ENCODE measurements around the gene CBARP.

Gene CBARP

DNA sequence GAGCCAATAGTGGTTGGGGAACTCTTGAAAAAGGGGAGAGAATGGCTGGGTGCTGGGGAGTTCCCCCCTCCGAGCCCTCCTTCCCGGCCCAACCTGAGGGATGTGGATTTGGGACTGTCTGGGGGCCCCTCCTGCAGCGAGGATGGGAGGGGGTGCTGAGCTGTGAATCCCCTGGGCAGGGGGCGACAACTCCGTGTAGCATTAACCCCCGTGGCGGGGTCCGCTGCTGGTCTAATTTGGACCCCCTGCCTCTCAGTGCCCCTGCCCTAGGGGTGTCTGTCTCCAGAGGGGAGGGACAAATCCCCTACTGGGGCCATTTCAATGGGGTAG lies 20.3 kb upstream of the CBARP start (continued):
- TF ChIP-seq, protein P1, sequence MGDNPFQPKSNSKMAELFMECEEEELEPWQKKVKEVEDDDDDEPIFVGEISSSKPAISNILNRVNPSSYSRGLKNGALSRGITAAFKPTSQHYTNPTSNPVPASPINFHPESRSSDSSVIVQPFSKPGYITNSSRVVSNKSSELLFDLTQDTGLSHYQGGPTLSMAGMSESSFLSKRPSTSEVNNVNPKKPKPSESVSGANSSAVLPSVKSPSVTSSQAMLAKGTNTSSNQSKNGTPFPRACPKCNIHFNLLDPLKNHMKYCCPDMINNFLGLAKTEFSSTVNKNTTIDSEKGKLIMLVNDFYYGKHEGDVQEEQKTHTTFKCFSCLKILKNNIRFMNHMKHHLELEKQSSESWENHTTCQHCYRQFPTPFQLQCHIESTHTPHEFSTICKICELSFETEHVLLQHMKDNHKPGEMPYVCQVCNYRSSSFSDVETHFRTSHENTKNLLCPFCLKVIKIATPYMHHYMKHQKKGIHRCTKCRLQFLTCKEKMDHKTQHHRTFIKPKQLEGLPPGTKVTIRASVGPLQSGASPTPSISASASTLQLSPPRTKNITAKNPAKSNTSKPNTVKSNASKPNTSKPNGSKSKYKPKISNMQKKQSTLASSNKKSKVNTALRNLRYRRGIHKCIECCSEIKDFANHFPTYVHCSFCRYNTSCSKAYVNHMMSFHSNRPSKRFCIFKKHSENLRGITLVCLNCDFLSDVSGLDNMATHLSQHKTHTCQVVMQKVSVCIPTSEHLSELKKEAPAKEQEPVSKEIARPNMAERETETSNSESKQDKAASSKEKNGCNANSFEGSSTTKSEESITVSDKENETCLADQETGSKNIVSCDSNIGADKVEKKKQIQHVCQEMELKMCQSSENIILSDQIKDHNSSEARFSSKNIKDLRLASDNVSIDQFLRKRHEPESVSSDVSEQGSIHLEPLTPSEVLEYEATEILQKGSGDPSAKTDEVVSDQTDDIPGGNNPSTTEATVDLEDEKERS (tag by site-specific recombination; IDR thresholded peaks at IDR 0.05) = no peak
- TF ChIP-seq, protein P2, sequence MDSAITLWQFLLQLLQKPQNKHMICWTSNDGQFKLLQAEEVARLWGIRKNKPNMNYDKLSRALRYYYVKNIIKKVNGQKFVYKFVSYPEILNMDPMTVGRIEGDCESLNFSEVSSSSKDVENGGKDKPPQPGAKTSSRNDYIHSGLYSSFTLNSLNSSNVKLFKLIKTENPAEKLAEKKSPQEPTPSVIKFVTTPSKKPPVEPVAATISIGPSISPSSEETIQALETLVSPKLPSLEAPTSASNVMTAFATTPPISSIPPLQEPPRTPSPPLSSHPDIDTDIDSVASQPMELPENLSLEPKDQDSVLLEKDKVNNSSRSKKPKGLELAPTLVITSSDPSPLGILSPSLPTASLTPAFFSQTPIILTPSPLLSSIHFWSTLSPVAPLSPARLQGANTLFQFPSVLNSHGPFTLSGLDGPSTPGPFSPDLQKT (IDR thresholded peaks at IDR 0.05; ENCODE audit: borderline replicate concordance, low read depth, low read length) = no peak
- TF ChIP-seq BCL11A (tag by site-specific recombination; IDR thresholded peaks at IDR 0.05; ENCODE audit: low read depth) (no peak), GFI1B (tag by site-specific recombination; IDR thresholded peaks at IDR 0.05) (no peak), SCRT1 (tag by site-specific recombination; IDR thresholded peaks at IDR 0.05; ENCODE audit: borderline replicate concordance) (no peak), TRIM28 (IDR thresholded peaks at IDR 0.05; ENCODE audit: borderline replicate concordance, low read length) (no peak), ZNF624 (tag by site-specific recombination; IDR thresholded peaks at IDR 0.05) (no peak), ZNF571 (tag by site-specific recombination; IDR thresholded peaks at IDR 0.05) (no peak), ZNF184 (tag by site-specific recombination; IDR thresholded peaks at IDR 0.05) (no peak), ZNF48 (tag by site-specific recombination; IDR thresholded peaks at IDR 0.05) (no peak), ZNF791 (tag by site-specific recombination; IDR thresholded peaks at IDR 0.05) (no peak), ZIC2 (tag by site-specific recombination; IDR thresholded peaks at IDR 0.05) (peak; percentile 85), GLIS1 (tag by site-specific recombination; IDR thresholded peaks at IDR 0.05) (peak; percentile 96), ZNF701 (tag by site-specific recombination; IDR thresholded peaks at IDR 0.05) (no peak), HOXA7 (CRISPR knock-in tag; IDR thresholded peaks at IDR 0.05; ENCODE audit: borderline replicate concordance) (no peak), ZNF23 (tag by site-specific recombination; IDR thresholded peaks at IDR 0.05; ENCODE audit: borderline replicate concordance) (no peak), ZNF707 (tag by site-specific recombination; IDR thresholded peaks at IDR 0.05) (no peak), WT1 (tag by site-specific recombination; IDR thresholded peaks at IDR 0.05) (peak; percentile 84), ZNF558 (tag by site-specific recombination; IDR thresholded peaks at IDR 0.05) (no peak), BCL11B (tag by site-specific recombination; IDR thresholded peaks at IDR 0.05; ENCODE audit: low read depth) (no peak), ZNF366 (tag by site-specific recombination; conservative IDR thresholded peaks at IDR 0.05) (no peak), ZNF394 (tag by site-specific recombination; IDR thresholded peaks at IDR 0.05; ENCODE audit: borderline replicate concordance) (no peak), ZBTB17 (tag by site-specific recombination; IDR thresholded peaks at IDR 0.05) (no peak)
- TF ChIP-seq, protein P3, sequence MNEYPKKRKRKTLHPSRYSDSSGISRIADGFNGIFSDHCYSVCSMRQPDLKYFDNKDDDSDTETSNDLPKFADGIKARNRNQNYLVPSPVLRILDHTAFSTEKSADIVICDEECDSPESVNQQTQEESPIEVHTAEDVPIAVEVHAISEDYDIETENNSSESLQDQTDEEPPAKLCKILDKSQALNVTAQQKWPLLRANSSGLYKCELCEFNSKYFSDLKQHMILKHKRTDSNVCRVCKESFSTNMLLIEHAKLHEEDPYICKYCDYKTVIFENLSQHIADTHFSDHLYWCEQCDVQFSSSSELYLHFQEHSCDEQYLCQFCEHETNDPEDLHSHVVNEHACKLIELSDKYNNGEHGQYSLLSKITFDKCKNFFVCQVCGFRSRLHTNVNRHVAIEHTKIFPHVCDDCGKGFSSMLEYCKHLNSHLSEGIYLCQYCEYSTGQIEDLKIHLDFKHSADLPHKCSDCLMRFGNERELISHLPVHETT (tag by site-specific recombination; IDR thresholded peaks at IDR 0.05) = no peak
- TF ChIP-seq, protein P4, sequence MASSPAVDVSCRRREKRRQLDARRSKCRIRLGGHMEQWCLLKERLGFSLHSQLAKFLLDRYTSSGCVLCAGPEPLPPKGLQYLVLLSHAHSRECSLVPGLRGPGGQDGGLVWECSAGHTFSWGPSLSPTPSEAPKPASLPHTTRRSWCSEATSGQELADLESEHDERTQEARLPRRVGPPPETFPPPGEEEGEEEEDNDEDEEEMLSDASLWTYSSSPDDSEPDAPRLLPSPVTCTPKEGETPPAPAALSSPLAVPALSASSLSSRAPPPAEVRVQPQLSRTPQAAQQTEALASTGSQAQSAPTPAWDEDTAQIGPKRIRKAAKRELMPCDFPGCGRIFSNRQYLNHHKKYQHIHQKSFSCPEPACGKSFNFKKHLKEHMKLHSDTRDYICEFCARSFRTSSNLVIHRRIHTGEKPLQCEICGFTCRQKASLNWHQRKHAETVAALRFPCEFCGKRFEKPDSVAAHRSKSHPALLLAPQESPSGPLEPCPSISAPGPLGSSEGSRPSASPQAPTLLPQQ (tag by site-specific recombination; IDR thresholded peaks at IDR 0.05) = no peak
- TF ChIP-seq, protein P5, sequence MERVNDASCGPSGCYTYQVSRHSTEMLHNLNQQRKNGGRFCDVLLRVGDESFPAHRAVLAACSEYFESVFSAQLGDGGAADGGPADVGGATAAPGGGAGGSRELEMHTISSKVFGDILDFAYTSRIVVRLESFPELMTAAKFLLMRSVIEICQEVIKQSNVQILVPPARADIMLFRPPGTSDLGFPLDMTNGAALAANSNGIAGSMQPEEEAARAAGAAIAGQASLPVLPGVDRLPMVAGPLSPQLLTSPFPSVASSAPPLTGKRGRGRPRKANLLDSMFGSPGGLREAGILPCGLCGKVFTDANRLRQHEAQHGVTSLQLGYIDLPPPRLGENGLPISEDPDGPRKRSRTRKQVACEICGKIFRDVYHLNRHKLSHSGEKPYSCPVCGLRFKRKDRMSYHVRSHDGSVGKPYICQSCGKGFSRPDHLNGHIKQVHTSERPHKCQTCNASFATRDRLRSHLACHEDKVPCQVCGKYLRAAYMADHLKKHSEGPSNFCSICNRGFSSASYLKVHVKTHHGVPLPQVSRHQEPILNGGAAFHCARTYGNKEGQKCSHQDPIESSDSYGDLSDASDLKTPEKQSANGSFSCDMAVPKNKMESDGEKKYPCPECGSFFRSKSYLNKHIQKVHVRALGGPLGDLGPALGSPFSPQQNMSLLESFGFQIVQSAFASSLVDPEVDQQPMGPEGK (tag by site-specific recombination; IDR thresholded peaks at IDR 0.05) = peak; percentile 52; the same call in 1 of the 2 replicates
- TF ChIP-seq, protein P6, sequence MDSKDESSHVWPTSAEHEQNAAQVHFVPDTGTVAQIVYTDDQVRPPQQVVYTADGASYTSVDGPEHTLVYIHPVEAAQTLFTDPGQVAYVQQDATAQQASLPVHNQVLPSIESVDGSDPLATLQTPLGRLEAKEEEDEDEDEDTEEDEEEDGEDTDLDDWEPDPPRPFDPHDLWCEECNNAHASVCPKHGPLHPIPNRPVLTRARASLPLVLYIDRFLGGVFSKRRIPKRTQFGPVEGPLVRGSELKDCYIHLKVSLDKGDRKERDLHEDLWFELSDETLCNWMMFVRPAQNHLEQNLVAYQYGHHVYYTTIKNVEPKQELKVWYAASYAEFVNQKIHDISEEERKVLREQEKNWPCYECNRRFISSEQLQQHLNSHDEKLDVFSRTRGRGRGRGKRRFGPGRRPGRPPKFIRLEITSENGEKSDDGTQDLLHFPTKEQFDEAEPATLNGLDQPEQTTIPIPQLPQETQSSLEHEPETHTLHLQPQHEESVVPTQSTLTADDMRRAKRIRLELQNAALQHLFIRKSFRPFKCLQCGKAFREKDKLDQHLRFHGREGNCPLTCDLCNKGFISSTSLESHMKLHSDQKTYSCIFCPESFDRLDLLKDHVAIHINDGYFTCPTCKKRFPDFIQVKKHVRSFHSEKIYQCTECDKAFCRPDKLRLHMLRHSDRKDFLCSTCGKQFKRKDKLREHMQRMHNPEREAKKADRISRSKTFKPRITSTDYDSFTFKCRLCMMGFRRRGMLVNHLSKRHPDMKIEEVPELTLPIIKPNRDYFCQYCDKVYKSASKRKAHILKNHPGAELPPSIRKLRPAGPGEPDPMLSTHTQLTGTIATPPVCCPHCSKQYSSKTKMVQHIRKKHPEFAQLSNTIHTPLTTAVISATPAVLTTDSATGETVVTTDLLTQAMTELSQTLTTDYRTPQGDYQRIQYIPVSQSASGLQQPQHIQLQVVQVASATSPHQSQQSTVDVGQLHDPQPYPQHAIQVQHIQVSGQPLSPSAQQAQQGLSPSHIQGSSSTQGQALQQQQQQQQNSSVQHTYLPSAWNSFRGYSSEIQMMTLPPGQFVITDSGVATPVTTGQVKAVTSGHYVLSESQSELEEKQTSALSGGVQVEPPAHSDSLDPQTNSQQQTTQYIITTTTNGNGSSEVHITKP (tag by site-specific recombination; IDR thresholded peaks at IDR 0.05) = peak; percentile 40; the same call in 1 of the 2 replicates

All from HEK293 (cell line).